K562 (cell line): ENCODE results near the gene PPA2. TPM values are rescaled to one million over a fixed set of nuclear protein-coding genes. Genes with fewer than 3 reads are reported as not detected.
A peak's percentile ranks its signal among the peaks of the same experiment; 100 is the strongest.

ENCODE experiments used
- ATAC-seq: fragments of 200-7000 bp; cut with Tn5 transposase; 3 replicates; pipeline ENCODE4 v1.9.1; 2020; ENCODE audit warnings: moderate library complexity
- BruUV-seq: library from RNA; stranded (reverse); fragments of 400-500 nt; replicated peaks from 2 replicates; lab custom pipeline; 2021; lab: Mats Ljungman, UMichigan
- CTCF ChIA-PET: fragments of 300-600 bp; formaldehyde crosslinking; extraction: SDS; loops from one replicate; lab custom pipeline; 2021; ENCODE audit warnings: low intra/inter-chr PET ratio; lab: Yijun Ruan, JAX
- POLR2A ChIA-PET: fragments of 300-600, 350-650 bp; sonication (Branson Sonifier 250); formaldehyde crosslinking; extraction: SDS; loops from one replicate; lab custom pipeline; 2021; ENCODE audit warnings: antibody characterized with exemption, inconsistent platforms; lab: Yijun Ruan, JAX
- DNase-seq, 4 experiments: peaks; one replicate each; pipeline versions ENCODE4 v3.0.0 to v3.0.0-alpha.2; 2011 to 2018; ENCODE audit warnings: low spot score in 3 of 4, mixed read lengths in 3 of 4; ENCODE audit errors: extremely low read depth in 1 of 4
- FAIRE-seq: peaks from 2 replicates; lab custom pipeline; 2011; peaks lifted over from hg19 to GRCh38; lab: Jason Lieb, UNC
- H2AFZ ChIP-seq: 2 replicates; pipeline ENCODE4 v1.6.0; 2011; ENCODE audit warnings: low read depth, low read length, control low read depth, inconsistent platforms
- H3K27ac ChIP-seq: fragments of 200-600 bp; 3 replicates; pipeline ENCODE4 v1.8.0; 2011; ENCODE audit warnings: low read depth, mild to moderate bottlenecking, control low read depth, inconsistent platforms, low read length, moderate library complexity, mixed read lengths; ENCODE audit errors: extremely low read depth
- H3K27me3 ChIP-seq, 2 experiments: fragments of 300-600 bp in 1 of 2; 2 replicates in 1 of 2; 3 replicates in 1 of 2; pipeline versions ENCODE4 v1.6.0 to v1.8.0; 2011; ENCODE audit warnings: inconsistent platforms in 2 of 2, low read length in 2 of 2, mild to moderate bottlenecking in 1 of 2, mixed read lengths in 1 of 2, moderate library complexity in 1 of 2; ENCODE audit not compliant: control insufficient read depth in 2 of 2, insufficient read depth in 2 of 2
- H3K36me3 ChIP-seq: fragments of 300-600 bp; 3 replicates; pipeline ENCODE4 v1.8.0; 2011; ENCODE audit warnings: mild to moderate bottlenecking, low read length, inconsistent platforms; ENCODE audit not compliant: control insufficient read depth, insufficient read depth
- H3K4me1 ChIP-seq, 2 experiments: fragments of 200-600 bp in 1 of 2; replicated peaks in 1 of 2; 2 replicates in 1 of 2; 3 replicates in 1 of 2; pipeline versions ENCODE4 v1.5.1 to v1.8.0; 2011; ENCODE audit warnings: inconsistent platforms in 2 of 2, low read length in 2 of 2, mild to moderate bottlenecking in 1 of 2, mixed read lengths in 1 of 2, moderate library complexity in 1 of 2; ENCODE audit not compliant: control insufficient read depth in 2 of 2, insufficient read depth in 2 of 2
- H3K4me2 ChIP-seq: 2 replicates; pipeline ENCODE4 v1.6.1; 2011; ENCODE audit warnings: low read length, control low read depth, inconsistent platforms, mixed read lengths; ENCODE audit not compliant: insufficient read depth
- H3K4me3 ChIP-seq: fragments of 200-600 bp; sonication (generic), shearing (Covaris generic); 2 replicates; pipeline ENCODE4 v1.5.1; 2016; ENCODE audit warnings: control low read depth, inconsistent platforms
- H3K79me2 ChIP-seq: fragments of 200-600 bp; 3 replicates; pipeline ENCODE4 v1.8.0; 2011; ENCODE audit warnings: low read length, inconsistent platforms; ENCODE audit not compliant: control insufficient read depth, insufficient read depth
- H3K9ac ChIP-seq, 2 experiments: 2 replicates each; pipeline versions ENCODE4 v1.6.0 to v1.6.1; 2011; ENCODE audit warnings: low read depth in 2 of 2, low read length in 2 of 2, control low read depth in 1 of 2, inconsistent platforms in 1 of 2, mild to moderate bottlenecking in 1 of 2, mixed read lengths in 1 of 2; ENCODE audit not compliant: insufficient read depth in 1 of 2
- H3K9me1 ChIP-seq: one replicate; pipeline ENCODE4 v1.6.0; 2011; ENCODE audit warnings: inconsistent platforms, mild to moderate bottlenecking, low read length, moderate library complexity; ENCODE audit not compliant: control insufficient read depth, insufficient read depth
- H3K9me3 ChIP-seq: replicated peaks from 2 replicates; pipeline ENCODE4 v1.5.1; 2011; ENCODE audit warnings: low read depth, low read length, inconsistent platforms; ENCODE audit not compliant: control insufficient read depth, insufficient read depth
- H4K20me1 ChIP-seq: replicated peaks from 2 replicates; pipeline ENCODE4 v1.6.1; 2011; ENCODE audit warnings: low read length, inconsistent platforms, mixed read lengths; ENCODE audit not compliant: control insufficient read depth, insufficient read depth
- MAZ ChIP-seq, 2 experiments: fragments of 450-650 bp in 1 of 2; sonication (generic) in 1 of 2; formaldehyde crosslinking; IDR thresholded peaks in 1 of 2; conservative IDR thresholded peaks in 1 of 2; 2 replicates each; pipeline versions ENCODE4 v1.4.0 to v1.5.0; 2020; ENCODE audit warnings: mild to moderate bottlenecking in 1 of 2, missing genetic modification reagents in 1 of 2
- RAD21 ChIP-seq, 2 experiments: fragments of 250-450 bp in 1 of 2; fragments of 450-650 bp in 1 of 2; sonication (Bioruptor Pico) in 1 of 2; formaldehyde crosslinking in 1 of 2; IDR thresholded peaks in 1 of 2; conservative IDR thresholded peaks in 1 of 2; 2 replicates each; pipeline versions ENCODE4 v1.4.0 to v1.8.0; 2020 to 2022; ENCODE audit warnings: mild to moderate bottlenecking in 2 of 2, moderate library complexity in 1 of 2
- SMC3 ChIP-seq: conservative IDR thresholded peaks from 2 replicates; pipeline ENCODE4 v1.6.1; 2011; ENCODE audit warnings: low read depth, low read length, improper control_type of control experiment; ENCODE audit not compliant: insufficient read depth
- TAF9B ChIP-seq: fragments of 450-650 bp; IDR thresholded peaks from 2 replicates; pipeline ENCODE4 v1.6.1; 2018; ENCODE audit warnings: mild to moderate bottlenecking; ENCODE audit not compliant: partially characterized antibody
- TAL1 ChIP-seq: fragments of 450-650 bp; IDR thresholded peaks from 2 replicates; pipeline ENCODE4 v1.6.1; 2016; ENCODE audit warnings: mild to moderate bottlenecking
- ZC3H4 ChIP-seq: sonication (generic); formaldehyde crosslinking; IDR thresholded peaks from 2 replicates; pipeline ENCODE4 v1.9.0; 2021; ENCODE audit warnings: missing genetic modification reagents, borderline replicate concordance
- ZNF124 ChIP-seq: sonication (generic); formaldehyde crosslinking; IDR thresholded peaks from 2 replicates; pipeline ENCODE4 v1.8.1; 2022; ENCODE audit warnings: missing genetic modification reagents
- WGBS: fragments of 100-300 bp; shearing (Covaris generic); methylation state at CpG from one replicate; pipeline ENCODE4 v1.1.6; 2016; ENCODE audit warnings: low coverage, mixed read lengths; ENCODE audit not compliant: insufficient coverage; ENCODE audit errors: missing lambda C conversion rate; 5-methylcytosine and 5-hydroxymethylcytosine counted together
- in situ Hi-C: fragments of 300-500 bp; cut with MboI; formaldehyde crosslinking; loops from 4 replicates; pipeline ENCODE4 v1.15.0; 2018; ENCODE audit warnings: inconsistent platforms, mixed read lengths
- intact Hi-C: fragments of 100-400 bp; cut with micrococcal nuclease; formaldehyde crosslinking; loops from 2 replicates; pipeline ENCODE4 v1.14.2; 2022
- polyA plus RNA-seq, 8 experiments: library from polyadenylated mRNA; depleted of rRNA in 4 of 8; stranded (reverse) in 5 of 8; unstranded in 3 of 8; fragments of >200 nt; fragmentation: Nextera tagmentation in 2 of 8; fragmentation: Illumina TruSeq in 1 of 8; extraction: Ambion mirVana in 2 of 8; extraction: Trizol in 1 of 8; gene quantifications; 2 replicates each; pipeline versions ENCODE4 v1.2.1 to v1.2.3, GENCODE V29; 2011 to 2014; ENCODE audit warnings: inconsistent platforms in 1 of 8, missing spikeins in 1 of 8
- total RNA-seq, 7 experiments: library from RNA; depleted of rRNA in 6 of 7; stranded (reverse); fragments of >200 nt in 6 of 7; fragmentation: Illumina TruSeq in 2 of 7; extraction: Trizol in 2 of 7; gene quantifications; 2 replicates each; pipeline versions ENCODE4 v1.2.1 to v1.2.3, GENCODE V29; 2011 to 2021; ENCODE audit warnings: low replicate concordance in 1 of 7
- TF ChIP-seq, protein P1 (sequence below): IDR thresholded peaks from 2 replicates; pipeline ENCODE4 v1.6.1; 2011; ENCODE audit warnings: borderline replicate concordance, low read depth, mild to moderate bottlenecking, moderate library complexity, low read length; ENCODE audit not compliant: insufficient read depth, poor library complexity, severe bottlenecking
- TF ChIP-seq, protein P2 (sequence below), 3 experiments: IDR thresholded peaks in 2 of 3; conservative IDR thresholded peaks in 1 of 3; 2 replicates each; pipeline ENCODE4 v1.5.1; 2011 to 2012; ENCODE audit warnings: low read length in 3 of 3, mild to moderate bottlenecking in 3 of 3, control low read depth in 2 of 3, improper control_type of control experiment in 1 of 3, inconsistent platforms in 1 of 3, low read depth in 1 of 3, mixed read lengths in 1 of 3, moderate library complexity in 1 of 3; ENCODE audit not compliant: insufficient read depth in 2 of 3

PPA2 gene
- total and polyA plus RNA-seq, 9 of the 15 experiments (the other 6 are each of a cell fraction or from before 2014, with no cell fraction given): 48.3 to 190 (median 109) TPM

DNA sequence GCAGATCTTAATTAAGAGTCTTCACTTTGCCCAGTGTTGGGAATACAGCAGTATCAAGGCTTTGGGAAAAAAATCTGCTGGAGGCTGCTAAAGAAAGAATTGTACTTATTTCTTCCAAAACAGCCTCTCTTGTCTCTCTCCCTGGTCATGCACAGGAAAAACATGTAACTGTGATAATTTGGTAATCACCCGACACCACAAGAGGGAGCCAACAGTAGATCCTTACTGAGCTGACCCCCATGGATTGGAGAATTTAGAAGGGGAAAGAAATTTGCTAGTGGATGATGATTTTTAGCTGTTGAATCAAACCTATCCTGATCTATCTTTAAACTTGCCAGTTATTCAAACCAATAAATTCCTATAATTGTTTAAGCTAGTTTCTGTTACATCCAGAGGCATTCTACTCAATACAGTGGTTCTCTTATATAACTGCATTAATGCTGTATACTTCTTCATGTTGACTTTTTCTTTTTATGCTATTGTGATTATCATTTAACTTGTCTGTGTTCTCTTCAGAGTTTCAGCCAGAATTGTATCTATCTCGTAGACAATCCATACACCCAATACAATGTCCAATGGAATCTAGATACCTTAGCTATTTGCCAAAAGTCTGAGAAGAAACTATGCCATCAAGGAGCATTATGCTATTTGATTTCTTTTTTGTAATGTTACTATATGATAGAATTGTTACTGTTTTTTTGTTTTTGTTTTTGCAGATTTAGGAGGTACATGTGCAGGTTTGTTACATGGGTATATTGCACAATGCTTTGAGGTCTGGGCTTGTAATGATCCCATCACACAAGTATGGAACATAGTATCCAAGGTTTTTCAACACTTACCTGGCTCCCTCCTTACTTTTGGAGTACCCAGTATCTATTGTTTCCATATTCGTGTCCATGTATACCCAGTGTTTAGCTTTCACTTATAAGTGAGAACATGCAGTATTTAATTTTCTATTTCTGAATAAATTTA lies 47.2 kb upstream of the PPA2 start:
- Histone ChIP-seq H2AFZ (no peak overlapping the region), H3K4me2 (no peak overlapping the region), H3K79me2 (no peaks in the 10 kb centered on the region), H3K9ac (no peak overlapping the region), H3K36me3 (no peaks in the 10 kb centered on the region), H3K4me1 (no peaks in the 10 kb centered on the region), H3K4me3 (no peak overlapping the region), H3K27me3 (peaks cover 0 to 1% of the 10 kb centered on the region in 2 experiments; a peak in 2 of 5 replicates), H3K9me3 (no peaks in the 10 kb centered on the region), H4K20me1 (no peaks in the 10 kb centered on the region), H3K27ac (no peak overlapping the region), H3K9me1 (no peaks in the 10 kb centered on the region)
- BruUV-seq: no TSS peak
- ATAC-seq: peak; percentile 96
- peak; percentile 17 to 58 (median 36) for DNase-seq
- WGBS: 2% methylated on average over 3 of the region's 3 CpGs
- ChIA-PET CTCF (interaction anchor here (1.0 kb wide), 1 partner anchor 194 kb away, joined by 3 read pairs; no protein-coding TSS in a partner anchor), POLR2A (no interaction called here)
- intact Hi-C loops: loop anchor here (2.0 kb wide), 3 partner anchors 146 to 680 kb away; no protein-coding TSS in a partner anchor
- in situ Hi-C loops: no loop called here
- FAIRE-seq: peak; percentile 82
- TF ChIP-seq MAZ (CRISPR knock-in tag; conservative IDR thresholded peaks at IDR 0.05 in 1 of 2, IDR thresholded peaks at IDR 0.05 in 1 of 2): 0 out of 4 replicates have a peak, but pooled peaks of 1 of the 2 experiments have one; percentile 25
- peak; percentile 57 for TF ChIP-seq SMC3
- TF ChIP-seq, protein P1, sequence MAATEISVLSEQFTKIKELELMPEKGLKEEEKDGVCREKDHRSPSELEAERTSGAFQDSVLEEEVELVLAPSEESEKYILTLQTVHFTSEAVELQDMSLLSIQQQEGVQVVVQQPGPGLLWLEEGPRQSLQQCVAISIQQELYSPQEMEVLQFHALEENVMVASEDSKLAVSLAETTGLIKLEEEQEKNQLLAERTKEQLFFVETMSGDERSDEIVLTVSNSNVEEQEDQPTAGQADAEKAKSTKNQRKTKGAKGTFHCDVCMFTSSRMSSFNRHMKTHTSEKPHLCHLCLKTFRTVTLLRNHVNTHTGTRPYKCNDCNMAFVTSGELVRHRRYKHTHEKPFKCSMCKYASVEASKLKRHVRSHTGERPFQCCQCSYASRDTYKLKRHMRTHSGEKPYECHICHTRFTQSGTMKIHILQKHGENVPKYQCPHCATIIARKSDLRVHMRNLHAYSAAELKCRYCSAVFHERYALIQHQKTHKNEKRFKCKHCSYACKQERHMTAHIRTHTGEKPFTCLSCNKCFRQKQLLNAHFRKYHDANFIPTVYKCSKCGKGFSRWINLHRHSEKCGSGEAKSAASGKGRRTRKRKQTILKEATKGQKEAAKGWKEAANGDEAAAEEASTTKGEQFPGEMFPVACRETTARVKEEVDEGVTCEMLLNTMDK: peak; percentile 46
- no peak for TF ChIP-seq ZC3H4
- no peak for TF ChIP-seq ZNF124 (CRISPR knock-in tag)
- TF ChIP-seq TAF9B: no peak
- no peak for TF ChIP-seq TAL1
- TF ChIP-seq RAD21 (CRISPR knock-in tag; conservative IDR thresholded peaks at IDR 0.05 in 1 of 2, IDR thresholded peaks at IDR 0.05 in 1 of 2): peak; percentile 31 to 58
- TF ChIP-seq, protein P2, sequence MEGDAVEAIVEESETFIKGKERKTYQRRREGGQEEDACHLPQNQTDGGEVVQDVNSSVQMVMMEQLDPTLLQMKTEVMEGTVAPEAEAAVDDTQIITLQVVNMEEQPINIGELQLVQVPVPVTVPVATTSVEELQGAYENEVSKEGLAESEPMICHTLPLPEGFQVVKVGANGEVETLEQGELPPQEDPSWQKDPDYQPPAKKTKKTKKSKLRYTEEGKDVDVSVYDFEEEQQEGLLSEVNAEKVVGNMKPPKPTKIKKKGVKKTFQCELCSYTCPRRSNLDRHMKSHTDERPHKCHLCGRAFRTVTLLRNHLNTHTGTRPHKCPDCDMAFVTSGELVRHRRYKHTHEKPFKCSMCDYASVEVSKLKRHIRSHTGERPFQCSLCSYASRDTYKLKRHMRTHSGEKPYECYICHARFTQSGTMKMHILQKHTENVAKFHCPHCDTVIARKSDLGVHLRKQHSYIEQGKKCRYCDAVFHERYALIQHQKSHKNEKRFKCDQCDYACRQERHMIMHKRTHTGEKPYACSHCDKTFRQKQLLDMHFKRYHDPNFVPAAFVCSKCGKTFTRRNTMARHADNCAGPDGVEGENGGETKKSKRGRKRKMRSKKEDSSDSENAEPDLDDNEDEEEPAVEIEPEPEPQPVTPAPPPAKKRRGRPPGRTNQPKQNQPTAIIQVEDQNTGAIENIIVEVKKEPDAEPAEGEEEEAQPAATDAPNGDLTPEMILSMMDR (IDR thresholded peaks at IDR 0.05 in 2 of 3, conservative IDR thresholded peaks at IDR 0.05 in 1 of 3; ENCODE audit: insufficient read depth in 2 of 3, low read depth in 1 of 3, low read length in 3 of 3): peak; percentile 57 to 64 (median 63)
